GM12801 (cell line): ENCODE results near the gene ZNF438.

Source experiments
- TF ChIP-seq, protein P1 (sequence below): IDR thresholded peaks from one replicate; pipeline ENCODE4 v1.5.1; 2011; ENCODE audit warnings: control low read depth; ENCODE audit not compliant: insufficient read length; ENCODE audit errors: extremely low read depth

Gene ZNF438

GRCh38 chr10:30978843-30979242 is 52.8 kb downstream of the ZNF438 start:
- TF ChIP-seq, protein P1, sequence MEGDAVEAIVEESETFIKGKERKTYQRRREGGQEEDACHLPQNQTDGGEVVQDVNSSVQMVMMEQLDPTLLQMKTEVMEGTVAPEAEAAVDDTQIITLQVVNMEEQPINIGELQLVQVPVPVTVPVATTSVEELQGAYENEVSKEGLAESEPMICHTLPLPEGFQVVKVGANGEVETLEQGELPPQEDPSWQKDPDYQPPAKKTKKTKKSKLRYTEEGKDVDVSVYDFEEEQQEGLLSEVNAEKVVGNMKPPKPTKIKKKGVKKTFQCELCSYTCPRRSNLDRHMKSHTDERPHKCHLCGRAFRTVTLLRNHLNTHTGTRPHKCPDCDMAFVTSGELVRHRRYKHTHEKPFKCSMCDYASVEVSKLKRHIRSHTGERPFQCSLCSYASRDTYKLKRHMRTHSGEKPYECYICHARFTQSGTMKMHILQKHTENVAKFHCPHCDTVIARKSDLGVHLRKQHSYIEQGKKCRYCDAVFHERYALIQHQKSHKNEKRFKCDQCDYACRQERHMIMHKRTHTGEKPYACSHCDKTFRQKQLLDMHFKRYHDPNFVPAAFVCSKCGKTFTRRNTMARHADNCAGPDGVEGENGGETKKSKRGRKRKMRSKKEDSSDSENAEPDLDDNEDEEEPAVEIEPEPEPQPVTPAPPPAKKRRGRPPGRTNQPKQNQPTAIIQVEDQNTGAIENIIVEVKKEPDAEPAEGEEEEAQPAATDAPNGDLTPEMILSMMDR, result no peak

DNA sequence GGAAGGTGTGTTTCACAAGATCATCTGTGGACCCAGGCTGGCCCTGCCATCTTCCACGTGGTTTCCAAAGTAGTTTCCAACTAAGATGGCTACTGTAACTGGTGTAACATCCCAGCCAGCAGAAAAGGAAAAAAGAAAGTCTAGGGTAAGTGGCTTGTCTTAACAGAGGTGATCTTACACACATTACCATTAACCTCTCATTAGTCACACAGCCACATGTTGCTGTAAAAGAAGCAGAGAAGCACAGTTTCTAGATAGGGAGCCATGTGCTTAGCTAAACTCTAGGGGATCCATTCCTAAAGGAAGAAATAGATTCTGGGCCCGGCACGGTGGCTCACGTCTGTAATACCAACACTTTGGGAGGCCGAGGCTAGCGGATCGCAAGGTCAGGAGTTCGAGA is 54.3 kb downstream of the ZNF438 start:
- TF ChIP-seq, protein P1, result no peak

DNA sequence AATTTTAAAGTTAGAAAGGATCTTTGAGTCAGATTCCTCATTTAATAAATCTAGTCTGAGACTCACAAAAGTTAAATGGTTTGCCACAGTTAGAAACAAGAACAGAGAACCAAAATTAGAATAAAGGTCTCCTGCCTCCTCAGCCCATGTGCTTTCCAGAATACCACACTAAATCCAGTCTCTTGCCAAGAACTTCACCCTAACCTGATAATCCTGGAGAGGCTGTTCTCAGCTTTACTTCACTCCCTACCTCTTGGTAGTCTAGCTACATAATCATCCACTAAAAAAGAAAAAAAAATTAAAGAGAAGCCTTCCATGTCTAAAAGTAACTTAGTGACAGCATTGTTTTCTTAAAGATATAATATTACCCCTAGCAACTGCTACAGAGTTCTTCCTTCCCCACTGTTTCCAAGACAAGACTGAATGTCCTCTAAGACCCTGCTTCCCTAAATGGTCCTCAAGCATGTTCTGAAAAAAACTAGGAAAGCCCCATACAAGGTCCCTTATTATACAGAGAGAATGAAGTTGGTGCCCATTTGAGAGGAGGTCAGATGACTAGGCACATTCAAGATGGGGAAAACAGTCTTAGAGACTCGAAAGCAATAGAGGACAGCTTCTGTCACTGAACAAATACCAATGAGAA is 56.8 kb downstream of the ZNF438 start:
- TF ChIP-seq, protein P1, result no peak

GRCh38 chr10:30974355-30974754 is 57.3 kb downstream of the ZNF438 start:
- TF ChIP-seq, protein P1, result no peak

- TF ChIP-seq, protein P1, result no peak
These were observed 57.9 kb downstream of the ZNF438 start for GRCh38 chr10:30973737-30974136.

DNA sequence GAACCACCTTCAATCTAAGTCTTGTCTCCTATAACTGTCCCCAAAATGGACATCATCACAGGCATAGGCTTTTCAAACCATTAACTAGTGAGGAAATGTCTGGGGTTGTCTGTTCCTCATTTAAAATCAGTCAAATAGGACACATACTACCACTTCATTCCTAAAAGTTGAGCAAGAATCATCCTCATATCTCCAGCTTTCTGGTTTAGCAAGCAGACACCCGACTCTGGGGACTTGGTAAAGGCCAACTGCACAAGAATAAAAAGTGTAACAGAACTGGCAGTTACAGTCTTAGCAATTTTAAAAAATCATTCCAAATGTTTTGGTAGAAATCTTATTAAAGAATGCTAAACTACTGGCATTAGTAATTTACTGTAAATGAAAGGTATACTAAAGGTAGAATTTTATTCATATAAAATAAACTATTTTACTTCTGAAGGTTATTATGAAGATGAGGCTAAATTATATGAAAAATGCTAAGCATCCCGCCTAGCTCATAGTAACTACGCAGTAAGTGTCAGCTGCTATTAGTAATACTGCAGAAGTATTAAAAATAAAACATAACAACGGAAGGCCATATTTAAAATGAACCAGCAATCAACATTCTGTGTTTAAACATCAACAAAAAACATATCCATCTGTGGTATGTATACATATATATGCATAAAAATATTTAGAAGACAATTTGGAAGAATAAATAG is 60.8 kb downstream of the ZNF438 start:
- TF ChIP-seq, protein P1, result no peak

DNA sequence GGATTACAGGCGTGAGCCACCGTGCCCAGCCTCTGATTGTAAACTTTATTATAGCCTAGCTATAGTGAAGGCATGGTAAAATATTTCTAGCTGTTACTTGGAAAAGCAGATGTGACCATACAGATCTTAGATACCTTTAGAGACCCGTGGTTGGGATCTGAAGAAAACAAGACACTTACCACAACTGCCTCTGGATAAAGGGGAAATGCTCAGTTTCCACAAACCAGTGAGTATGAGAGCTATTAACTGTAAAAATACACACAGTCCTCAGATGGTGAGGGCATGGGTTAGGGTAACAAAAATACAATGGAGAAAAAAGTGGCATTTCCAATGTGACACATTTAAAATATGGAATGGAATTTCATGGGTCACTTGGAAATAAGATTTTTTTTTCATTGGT is 63.0 kb downstream of the ZNF438 start:
- TF ChIP-seq, protein P1, result no peak
